Activated T-helper 17 cell treated with anti-CD3 and anti-CD28 coated beads, Interleukin-2, amount 50 U/mL, for 72 hours (primary cell): ENCODE measurements around the gene PLIN1. TPM values are rescaled to one million over a fixed set of nuclear protein-coding genes. Genes with fewer than 3 reads are reported as not detected.

ENCODE experiments used
- ATAC-seq: fragments of 150-1000 bp; cut with Tn5 transposase; replicated peaks from 2 replicates; pipeline ENCODE4 v1.10.0; 2021; ENCODE audit warnings: mild to moderate bottlenecking, moderate library complexity
- H3K27ac Mint-ChIP-seq: one replicate; pipeline ENCODE4 v1.8.0; 2022; ENCODE audit warnings: mixed read lengths
- H3K27me3 Mint-ChIP-seq: one replicate; pipeline ENCODE4 v1.8.0; 2022; ENCODE audit warnings: mixed read lengths
- H3K36me3 Mint-ChIP-seq: one replicate; pipeline ENCODE4 v1.8.0; 2022; ENCODE audit warnings: low read depth, mild to moderate bottlenecking, mixed read lengths
- H3K4me1 Mint-ChIP-seq: one replicate; pipeline ENCODE4 v1.8.0; 2022; ENCODE audit warnings: mixed read lengths
- H3K4me3 Mint-ChIP-seq: one replicate; pipeline ENCODE4 v1.8.0; 2022; ENCODE audit warnings: mild to moderate bottlenecking, mixed read lengths
- H3K9me3 Mint-ChIP-seq: one replicate; pipeline ENCODE4 v1.8.0; 2022; ENCODE audit warnings: mixed read lengths
- total RNA-seq, 2 donors: library from RNA; stranded (reverse); gene quantifications; one replicate each; pipeline ENCODE4 v1.2.3, GENCODE V29; 2022

Gene PLIN1
- total RNA-seq, 2 donors from 2014 or later, result 0.09 to 1.2 TPM

GRCh38 chr15:89666858-89667705 lies 12.1 kb downstream of the PLIN1 start:
- H3K36me3 Mint-ChIP-seq, result no peaks in the 10 kb centered on the region
- no peak overlapping the region for H3K4me3 Mint-ChIP-seq
- H3K27ac Mint-ChIP-seq, result no peak overlapping the region
- no peaks in the 10 kb centered on the region for H3K4me1 Mint-ChIP-seq
- H3K27me3 Mint-ChIP-seq, result peaks cover 28% of the 10 kb centered on the region
- no peak for ATAC-seq
- H3K9me3 Mint-ChIP-seq, result no peaks in the 10 kb centered on the region

DNA sequence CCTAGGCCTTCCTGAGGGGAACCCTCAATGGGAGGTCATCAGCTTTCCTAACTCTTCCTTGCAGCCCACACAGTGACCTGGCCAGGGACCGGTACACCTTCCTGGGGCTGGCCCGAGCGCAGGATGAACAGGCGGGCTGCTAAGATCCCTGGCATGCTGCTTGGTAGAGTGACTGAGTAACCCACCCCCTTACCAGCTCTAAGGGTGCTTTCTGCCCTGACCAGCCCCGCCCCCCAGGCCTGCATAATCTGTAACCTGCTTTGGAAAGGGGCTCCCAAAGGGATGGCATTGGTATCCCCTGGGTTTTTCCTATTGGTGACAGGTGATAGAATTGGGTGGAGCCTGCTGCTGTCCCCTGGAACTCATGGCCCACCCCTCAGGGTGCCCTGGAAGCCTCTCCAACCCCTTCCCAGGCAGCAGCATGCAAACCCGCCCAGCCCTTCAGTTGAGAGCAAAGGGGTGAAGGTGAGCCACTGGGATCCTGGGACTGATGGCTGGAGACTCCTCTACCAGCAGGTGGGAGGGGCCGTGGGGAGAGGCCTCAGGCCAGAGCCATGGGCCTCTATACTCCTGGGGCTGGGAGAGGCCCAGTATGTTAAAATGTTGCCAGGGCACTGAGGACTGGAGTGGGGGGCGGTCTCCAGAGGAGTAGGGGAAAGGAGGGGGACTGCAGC lies 12.8 kb downstream of the PLIN1 start:
- Mint-ChIP-seq H3K27ac (no peak overlapping the region), H3K36me3 (no peaks in the 10 kb centered on the region), H3K9me3 (no peaks in the 10 kb centered on the region), H3K27me3 (peaks cover 28% of the 10 kb centered on the region), H3K4me3 (no peak overlapping the region), H3K4me1 (no peaks in the 10 kb centered on the region)
- no peak for ATAC-seq

- H3K4me3 Mint-ChIP-seq, result no peak overlapping the region
- no peak overlapping the region for H3K27ac Mint-ChIP-seq
- no peaks in the 10 kb centered on the region for H3K36me3 Mint-ChIP-seq
- peaks cover 33% of the 10 kb centered on the region for H3K27me3 Mint-ChIP-seq
- no peaks in the 10 kb centered on the region for H3K4me1 Mint-ChIP-seq
- no peaks in the 10 kb centered on the region for H3K9me3 Mint-ChIP-seq
- ATAC-seq, result peak; percentile 69
Observed at GRCh38 chr15:89665449-89666181, 13.6 kb downstream of the PLIN1 start.

GRCh38 chr15:89664441-89665350 lies 14.5 kb downstream of the PLIN1 start:
- peak overlapping the region; percentile 51 for H3K4me3 Mint-ChIP-seq
- peaks cover 39% of the 10 kb centered on the region for H3K27me3 Mint-ChIP-seq
- no peaks in the 10 kb centered on the region for H3K36me3 Mint-ChIP-seq
- ATAC-seq, result no peak
- H3K9me3 Mint-ChIP-seq, result no peaks in the 10 kb centered on the region
- H3K27ac Mint-ChIP-seq, result no peak overlapping the region
- H3K4me1 Mint-ChIP-seq, result no peaks in the 10 kb centered on the region

GRCh38 chr15:89662893-89663626 lies 16.1 kb downstream of the PLIN1 start:
- ATAC-seq, result no peak
- no peak overlapping the region for H3K4me3 Mint-ChIP-seq
- no peak overlapping the region for H3K27ac Mint-ChIP-seq
- no peaks in the 10 kb centered on the region for H3K9me3 Mint-ChIP-seq
- peaks cover 41% of the 10 kb centered on the region for H3K27me3 Mint-ChIP-seq
- no peaks in the 10 kb centered on the region for H3K4me1 Mint-ChIP-seq
- no peaks in the 10 kb centered on the region for H3K36me3 Mint-ChIP-seq

DNA sequence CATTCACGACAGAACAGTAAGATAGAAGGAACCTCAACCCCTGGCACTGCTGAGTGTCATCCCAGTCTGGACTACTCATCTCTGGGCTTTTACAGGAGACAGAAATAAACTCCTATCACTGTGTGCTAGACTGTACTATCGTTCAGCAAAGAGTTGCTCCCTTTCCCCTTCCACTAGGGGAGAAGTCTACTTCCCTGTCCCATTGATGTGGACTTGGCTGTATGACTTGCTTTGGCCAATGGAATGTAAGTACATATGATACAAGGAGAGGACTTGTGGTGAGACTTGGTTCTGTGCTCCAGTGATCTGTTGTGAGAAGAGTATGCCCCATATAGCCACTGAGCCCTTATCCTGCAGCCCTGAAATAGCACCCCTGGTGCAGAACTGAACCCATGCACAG lies 18.6 kb downstream of the PLIN1 start:
- no peak overlapping the region for H3K4me3 Mint-ChIP-seq
- no peak overlapping the region for H3K27ac Mint-ChIP-seq
- ATAC-seq, result no peak
- peaks cover 45% of the 10 kb centered on the region for H3K27me3 Mint-ChIP-seq
- H3K36me3 Mint-ChIP-seq, result no peaks in the 10 kb centered on the region
- H3K9me3 Mint-ChIP-seq, result no peaks in the 10 kb centered on the region
- peaks cover 6% of the 10 kb centered on the region for H3K4me1 Mint-ChIP-seq

- H3K27me3 Mint-ChIP-seq, result peaks cover 43% of the 10 kb centered on the region
- peaks cover 4% of the 10 kb centered on the region for H3K36me3 Mint-ChIP-seq
- H3K27ac Mint-ChIP-seq, result no peak overlapping the region
- H3K9me3 Mint-ChIP-seq, result no peaks in the 10 kb centered on the region
- no peak for ATAC-seq
- peaks cover 8% of the 10 kb centered on the region for H3K4me1 Mint-ChIP-seq
- H3K4me3 Mint-ChIP-seq, result no peak overlapping the region
Observed at GRCh38 chr15:89659295-89659694, 19.9 kb downstream of the PLIN1 start.

- ATAC-seq, result no peak
- no peaks in the 10 kb centered on the region for H3K9me3 Mint-ChIP-seq
- H3K27ac Mint-ChIP-seq, result no peak overlapping the region
- peaks cover 46% of the 10 kb centered on the region for H3K27me3 Mint-ChIP-seq
- H3K4me3 Mint-ChIP-seq, result no peak overlapping the region
- H3K36me3 Mint-ChIP-seq, result peaks cover 5% of the 10 kb centered on the region
- H3K4me1 Mint-ChIP-seq, result peaks cover 8% of the 10 kb centered on the region
Observed at GRCh38 chr15:89657686-89658200, 21.4 kb downstream of the PLIN1 start.

- peak overlapping the region; percentile 75 for H3K4me3 Mint-ChIP-seq
- peaks cover 8% of the 10 kb centered on the region for H3K4me1 Mint-ChIP-seq
- H3K36me3 Mint-ChIP-seq, result peaks cover 5% of the 10 kb centered on the region
- no peaks in the 10 kb centered on the region for H3K9me3 Mint-ChIP-seq
- no peak overlapping the region for H3K27ac Mint-ChIP-seq
- ATAC-seq, result peak; percentile 67
- H3K27me3 Mint-ChIP-seq, result peaks cover 47% of the 10 kb centered on the region
Observed at GRCh38 chr15:89656116-89656815, 22.9 kb downstream of the PLIN1 start.

- H3K27me3 Mint-ChIP-seq, result peaks cover 37% of the 10 kb centered on the region
- peak within 1 kb of the TSS; percentile 75 for H3K4me3 Mint-ChIP-seq
- no peaks in the 10 kb centered on the region for H3K9me3 Mint-ChIP-seq
- H3K4me1 Mint-ChIP-seq, result peaks cover 8% of the 10 kb centered on the region
- H3K36me3 Mint-ChIP-seq, result peaks cover 5% of the 10 kb centered on the region
- peak; percentile 50 for ATAC-seq
- no peak within 1 kb of the TSS for H3K27ac Mint-ChIP-seq
Observed at GRCh38 chr15:89654847-89655805, 24.0 kb downstream of the PLIN1 start, which contains the start of gene KIF7. TSS of gene KIF7 (minus strand) at chr15:89655467. CDS start at chr15:89652930, 2,537 bp downstream.

DNA sequence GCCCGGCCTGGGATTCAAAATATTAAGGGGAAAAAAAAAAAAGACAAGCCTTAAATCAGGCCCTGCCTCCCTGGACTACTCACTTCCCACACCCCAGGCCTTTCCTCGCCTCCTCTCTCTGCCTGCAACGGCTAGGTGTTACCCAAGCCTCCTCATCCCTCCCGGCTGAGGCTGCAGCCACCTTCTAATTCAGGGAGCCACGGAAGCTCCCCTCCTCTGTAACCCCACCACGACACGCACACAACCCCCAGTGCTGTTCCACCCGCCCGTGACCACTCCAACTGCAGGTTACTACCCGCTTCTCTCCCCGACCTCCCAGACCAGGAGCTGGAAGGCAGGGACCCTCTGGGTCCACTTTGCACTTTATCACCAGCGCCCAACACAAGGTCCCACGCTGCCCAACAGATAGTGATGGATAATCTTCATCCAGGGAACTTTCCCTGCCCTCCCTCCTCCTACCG lies 24.8 kb downstream of the PLIN1 start:
- Mint-ChIP-seq H3K27ac (no peak overlapping the region), H3K36me3 (peaks cover 5% of the 10 kb centered on the region)

DNA sequence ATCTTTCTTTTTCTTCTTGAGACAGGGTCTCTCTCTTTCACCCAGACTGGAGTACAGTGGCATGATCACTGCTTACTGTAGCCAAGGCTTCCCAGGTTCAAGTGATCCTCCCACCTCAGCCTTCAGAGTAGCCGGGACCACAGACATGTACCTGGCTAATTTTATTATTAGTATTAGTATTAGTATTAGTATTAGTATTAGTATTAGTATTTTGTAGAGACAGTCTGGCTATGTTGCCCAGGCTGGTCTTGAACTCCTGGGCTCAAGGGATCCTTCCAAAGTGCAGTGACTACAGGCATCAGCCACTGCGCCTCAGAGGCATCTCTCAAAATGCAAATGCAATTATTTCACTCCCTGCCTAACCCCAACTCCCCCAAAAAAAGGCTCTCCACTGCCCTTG lies 25.6 kb downstream of the PLIN1 start:
- Mint-ChIP-seq H3K36me3 (peaks cover 5% of the 10 kb centered on the region), H3K27ac (no peak overlapping the region), H3K9me3 (no peaks in the 10 kb centered on the region), H3K4me1 (peaks cover 8% of the 10 kb centered on the region), H3K27me3 (peaks cover 33% of the 10 kb centered on the region), H3K4me3 (no peak overlapping the region)
- ATAC-seq, result no peak

More for the DNA sequence above, 24.8 kb downstream of the PLIN1 start:
- peaks cover 8% of the 10 kb centered on the region for H3K4me1 Mint-ChIP-seq
- no peaks in the 10 kb centered on the region for H3K9me3 Mint-ChIP-seq
- ATAC-seq, result no peak
- peak overlapping the region; percentile 60 for H3K4me3 Mint-ChIP-seq
- peaks cover 36% of the 10 kb centered on the region for H3K27me3 Mint-ChIP-seq
